OCI-LY3 (cell line): ENCODE results near the gene RAB26.

Experiments
- EZH2phosphoT487 ChIP-seq: fragments of 200-600 bp; shearing (Covaris generic); IDR thresholded peaks from 2 replicates; pipeline ENCODE4 v1.6.1; 2018; ENCODE audit warnings: antibody characterized with exemption, mixed run types, low read depth
- TF ChIP-seq, protein P1 (sequence below): fragments of 200-600, 300-600 bp; sonication (generic); IDR thresholded peaks from 2 replicates; pipeline ENCODE4 v1.5.1; 2014; ENCODE audit warnings: antibody characterized with exemption, low read length, low read depth

GRCh38 chr16:2149630-2150417, 1.4 kb downstream of the RAB26 start:
- TF ChIP-seq, protein P1, sequence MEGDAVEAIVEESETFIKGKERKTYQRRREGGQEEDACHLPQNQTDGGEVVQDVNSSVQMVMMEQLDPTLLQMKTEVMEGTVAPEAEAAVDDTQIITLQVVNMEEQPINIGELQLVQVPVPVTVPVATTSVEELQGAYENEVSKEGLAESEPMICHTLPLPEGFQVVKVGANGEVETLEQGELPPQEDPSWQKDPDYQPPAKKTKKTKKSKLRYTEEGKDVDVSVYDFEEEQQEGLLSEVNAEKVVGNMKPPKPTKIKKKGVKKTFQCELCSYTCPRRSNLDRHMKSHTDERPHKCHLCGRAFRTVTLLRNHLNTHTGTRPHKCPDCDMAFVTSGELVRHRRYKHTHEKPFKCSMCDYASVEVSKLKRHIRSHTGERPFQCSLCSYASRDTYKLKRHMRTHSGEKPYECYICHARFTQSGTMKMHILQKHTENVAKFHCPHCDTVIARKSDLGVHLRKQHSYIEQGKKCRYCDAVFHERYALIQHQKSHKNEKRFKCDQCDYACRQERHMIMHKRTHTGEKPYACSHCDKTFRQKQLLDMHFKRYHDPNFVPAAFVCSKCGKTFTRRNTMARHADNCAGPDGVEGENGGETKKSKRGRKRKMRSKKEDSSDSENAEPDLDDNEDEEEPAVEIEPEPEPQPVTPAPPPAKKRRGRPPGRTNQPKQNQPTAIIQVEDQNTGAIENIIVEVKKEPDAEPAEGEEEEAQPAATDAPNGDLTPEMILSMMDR = no peak
- no peak for TF ChIP-seq EZH2phosphoT487
